CMK (cell line): Measurements from ENCODE around the gene COX18.

Experiments
- DNase-seq: peaks from one replicate; pipeline ENCODE4 v3.0.0-alpha.2; 2010; ENCODE audit warnings: low read depth

The COX18 gene

GRCh38 chr4:73053076-73053475 lies 16.4 kb downstream of the COX18 start:
- no peak for DNase-seq

- no peak for DNase-seq
Measured at GRCh38 chr4:73051625-73052024, 17.9 kb downstream of the COX18 start.

GRCh38 chr4:73045879-73046278 lies 23.6 kb downstream of the COX18 start:
- no peak for DNase-seq

GRCh38 chr4:73037057-73037456 lies 32.5 kb downstream of the COX18 start:
- DNase-seq: no peak

GRCh38 chr4:73036123-73036522 lies 33.4 kb downstream of the COX18 start:
- no peak for DNase-seq

- no peak for DNase-seq
Measured at GRCh38 chr4:73034896-73035295, 34.6 kb downstream of the COX18 start.

- no peak for DNase-seq
Measured at GRCh38 chr4:73028621-73029020, 40.9 kb downstream of the COX18 start.

- no peak for DNase-seq
Measured at GRCh38 chr4:73021634-73022033, 47.9 kb downstream of the COX18 start.

GRCh38 chr4:73019462-73020047 lies 50.0 kb downstream of the COX18 start:
- no peak for DNase-seq

GRCh38 chr4:73018595-73018994 lies 50.9 kb downstream of the COX18 start:
- DNase-seq: no peak

GRCh38 chr4:73013310-73013709 lies 56.2 kb downstream of the COX18 start:
- no peak for DNase-seq

GRCh38 chr4:73012673-73013072 lies 56.8 kb downstream of the COX18 start:
- DNase-seq: no peak

GRCh38 chr4:73011629-73011985 lies 57.9 kb downstream of the COX18 start:
- DNase-seq: no peak

- no peak for DNase-seq
Measured at GRCh38 chr4:73010789-73011628, 58.5 kb downstream of the COX18 start.

- DNase-seq: no peak
Measured at GRCh38 chr4:73007526-73008100, 61.9 kb downstream of the COX18 start.

- no peak for DNase-seq
Measured at GRCh38 chr4:73006286-73006990, 63.1 kb downstream of the COX18 start.

GRCh38 chr4:73005514-73005913 lies 64.0 kb downstream of the COX18 start:
- no peak for DNase-seq
